Left lung (tissue), 10 donors: ENCODE data around the gene SOD1. TPM values are rescaled to one million over a fixed set of nuclear protein-coding genes. Genes with fewer than 3 reads are reported as not detected.

Experiments
- ATAC-seq: fragments of 200-7000 bp; cut with Tn5 transposase; one replicate; pipeline ENCODE4 v1.9.1; 2020; ENCODE audit warnings: moderate library complexity
- DNase-seq, 4 donors: peaks; one replicate each; pipeline ENCODE4 v3.0.0-alpha.2; 2013 to 2020
- H3K27ac ChIP-seq, 2 donors: fragments of 200-600 bp; sonication (generic) in 1 of 2; one replicate each; pipeline versions ENCODE4 v1.5.0 to v1.8.0; 2020 to 2021
- H3K27me3 ChIP-seq, 2 donors: fragments of 200-600 bp; sonication (generic) in 1 of 2; one replicate each; pipeline versions ENCODE4 v1.5.0 to v1.8.0; 2020 to 2021
- H3K36me3 ChIP-seq, 2 donors: fragments of 200-600 bp; sonication (generic) in 1 of 2; one replicate each; pipeline versions ENCODE4 v1.5.0 to v1.8.0; 2020 to 2021
- H3K4me1 ChIP-seq, 2 donors: fragments of 200-600 bp; one replicate each; pipeline ENCODE4 v1.8.0; 2021
- H3K4me3 ChIP-seq, 2 donors: fragments of 200-600 bp; sonication (generic) in 1 of 2; one replicate each; pipeline versions ENCODE4 v1.5.0 to v1.8.0; 2020 to 2021; ENCODE audit warnings: mild to moderate bottlenecking in 1 of 2
- H3K9me3 ChIP-seq, 2 donors: fragments of 200-600 bp; sonication (generic) in 1 of 2; one replicate each; pipeline versions ENCODE4 v1.5.0 to v1.8.0; 2020 to 2021
- intact Hi-C, 2 donors: fragments of 100-400 bp; cut with DNase I; formaldehyde crosslinking; loops; one replicate each; pipeline versions ENCODE4 v1.11.2 to v1.14.2; 2022
- polyA plus RNA-seq, 6 donors: library from polyadenylated mRNA; unstranded; fragments of 120-200 nt; gene quantifications; one replicate each; pipeline ENCODE4 v1.2.1, GENCODE V29; 2013; ENCODE audit not compliant: insufficient read length in 6 of 6
- total RNA-seq, 2 donors: library from RNA; stranded (reverse); fragmentation: NEBNext Ultra II Directional; extraction: Animal tissue kit (Norgen Biotek cat#: 25700); gene quantifications; one replicate each; pipeline ENCODE4 v1.2.1, GENCODE V29; 2021
- TF ChIP-seq, protein P1 (sequence below), 2 donors: fragments of 200-600 bp; sonication (generic) in 1 of 2; IDR thresholded peaks; one replicate each; pipeline versions ENCODE4 v1.5.0 to v1.8.0; 2021; ENCODE audit warnings: antibody characterized with exemption in 2 of 2
- donor health status: DM: no; HTN: yes; CAD: no.
- donor health status: DM: no; HTN: no; CAD: no.

The SOD1 gene
- total and polyA plus RNA-seq, 8 donors, result 142 to 227 (median 217) TPM

DNA sequence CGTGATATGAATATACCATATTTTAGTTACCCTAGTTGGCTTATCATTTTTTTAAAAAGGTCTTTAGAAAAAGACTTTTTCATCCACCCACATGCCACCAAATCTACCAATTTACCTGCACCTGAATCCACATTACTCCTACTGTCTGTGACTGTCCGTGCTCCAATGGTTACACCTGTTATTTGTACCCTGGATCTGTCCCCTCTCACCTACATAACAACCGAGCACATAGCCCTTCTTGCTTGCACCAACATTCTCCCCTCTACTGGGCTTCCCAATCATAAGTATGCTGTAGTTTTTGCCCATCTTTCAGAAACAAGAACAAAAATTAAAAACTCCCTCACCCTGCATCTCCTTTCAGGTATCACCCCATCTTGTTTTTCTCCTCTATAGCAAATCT, 17.6 kb downstream of the SOD1 start:
- H3K4me3 ChIP-seq, result no peak overlapping the region
- no peaks in the 10 kb centered on the region for H3K27me3 ChIP-seq
- no peaks in the 10 kb centered on the region for H3K4me1 ChIP-seq
- DNase-seq (no peak), ATAC-seq (no peak)
- TF ChIP-seq, protein P1, sequence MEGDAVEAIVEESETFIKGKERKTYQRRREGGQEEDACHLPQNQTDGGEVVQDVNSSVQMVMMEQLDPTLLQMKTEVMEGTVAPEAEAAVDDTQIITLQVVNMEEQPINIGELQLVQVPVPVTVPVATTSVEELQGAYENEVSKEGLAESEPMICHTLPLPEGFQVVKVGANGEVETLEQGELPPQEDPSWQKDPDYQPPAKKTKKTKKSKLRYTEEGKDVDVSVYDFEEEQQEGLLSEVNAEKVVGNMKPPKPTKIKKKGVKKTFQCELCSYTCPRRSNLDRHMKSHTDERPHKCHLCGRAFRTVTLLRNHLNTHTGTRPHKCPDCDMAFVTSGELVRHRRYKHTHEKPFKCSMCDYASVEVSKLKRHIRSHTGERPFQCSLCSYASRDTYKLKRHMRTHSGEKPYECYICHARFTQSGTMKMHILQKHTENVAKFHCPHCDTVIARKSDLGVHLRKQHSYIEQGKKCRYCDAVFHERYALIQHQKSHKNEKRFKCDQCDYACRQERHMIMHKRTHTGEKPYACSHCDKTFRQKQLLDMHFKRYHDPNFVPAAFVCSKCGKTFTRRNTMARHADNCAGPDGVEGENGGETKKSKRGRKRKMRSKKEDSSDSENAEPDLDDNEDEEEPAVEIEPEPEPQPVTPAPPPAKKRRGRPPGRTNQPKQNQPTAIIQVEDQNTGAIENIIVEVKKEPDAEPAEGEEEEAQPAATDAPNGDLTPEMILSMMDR (IDR thresholded peaks at IDR 0.05), result no peak
- intact Hi-C loops, result no loop called here
- H3K27ac ChIP-seq, result no peak overlapping the region
- no peaks in the 10 kb centered on the region for H3K9me3 ChIP-seq
- peaks cover 0 to 20% of the 10 kb centered on the region in 2 donors for H3K36me3 ChIP-seq

DNA sequence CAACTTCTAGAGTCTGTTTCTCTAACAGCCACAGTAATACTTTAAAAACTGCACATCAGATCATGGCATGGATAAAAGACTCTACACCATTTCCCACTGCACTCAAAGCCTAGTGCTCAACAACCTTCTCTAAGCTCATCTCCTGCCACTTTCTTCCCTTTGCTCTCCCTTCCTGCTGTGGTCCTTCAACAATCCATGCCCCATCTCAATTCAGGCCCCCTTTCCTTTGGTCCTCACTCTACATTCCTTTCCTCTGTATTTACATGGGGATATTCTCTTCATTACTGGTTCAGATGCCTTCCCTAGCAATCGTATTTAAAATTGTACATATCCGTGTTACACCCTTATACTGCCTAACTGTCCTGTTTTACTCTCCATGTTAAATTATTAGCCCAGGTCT, 19.0 kb downstream of the SOD1 start:
- intact Hi-C loops, result no loop called here
- no peak for DNase-seq
- H3K4me1 ChIP-seq, result no peaks in the 10 kb centered on the region
- no peaks in the 10 kb centered on the region for H3K9me3 ChIP-seq
- H3K27me3 ChIP-seq, result no peaks in the 10 kb centered on the region
- peaks cover 0 to 29% of the 10 kb centered on the region in 2 donors for H3K36me3 ChIP-seq
- no peak overlapping the region for H3K27ac ChIP-seq
- no peak overlapping the region for H3K4me3 ChIP-seq
- ATAC-seq, result no peak
- TF ChIP-seq, protein P1 (IDR thresholded peaks at IDR 0.05), result no peak

DNA sequence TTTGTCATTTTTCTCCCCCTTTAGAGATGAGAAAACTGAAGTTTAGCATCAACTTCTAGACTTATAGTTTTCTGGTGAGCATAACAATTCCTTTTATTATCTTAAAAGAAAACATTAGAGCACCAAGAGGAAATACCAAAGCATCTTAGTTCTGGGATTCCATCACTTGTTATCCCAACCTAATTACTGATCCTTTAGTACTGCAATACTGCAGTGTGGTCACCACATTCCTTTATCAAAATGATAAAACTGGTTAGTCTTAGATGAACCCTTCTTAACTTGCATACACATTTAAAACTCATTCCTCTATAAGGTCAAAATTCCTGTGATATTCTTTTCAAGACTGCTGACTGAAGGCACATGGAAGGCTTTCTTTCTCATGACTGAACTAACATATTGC, 23.1 kb downstream of the SOD1 start:
- peaks cover 0 to 71% of the 10 kb centered on the region in 2 donors for H3K36me3 ChIP-seq
- no peak overlapping the region for H3K27ac ChIP-seq
- H3K9me3 ChIP-seq, result no peaks in the 10 kb centered on the region
- TF ChIP-seq, protein P1 (IDR thresholded peaks at IDR 0.05), result no peak
- no peaks in the 10 kb centered on the region for H3K27me3 ChIP-seq
- H3K4me3 ChIP-seq, result no peak overlapping the region
- intact Hi-C loops, result no loop called here
- DNase-seq (no peak), ATAC-seq (no peak)
- H3K4me1 ChIP-seq, result no peaks in the 10 kb centered on the region

DNA sequence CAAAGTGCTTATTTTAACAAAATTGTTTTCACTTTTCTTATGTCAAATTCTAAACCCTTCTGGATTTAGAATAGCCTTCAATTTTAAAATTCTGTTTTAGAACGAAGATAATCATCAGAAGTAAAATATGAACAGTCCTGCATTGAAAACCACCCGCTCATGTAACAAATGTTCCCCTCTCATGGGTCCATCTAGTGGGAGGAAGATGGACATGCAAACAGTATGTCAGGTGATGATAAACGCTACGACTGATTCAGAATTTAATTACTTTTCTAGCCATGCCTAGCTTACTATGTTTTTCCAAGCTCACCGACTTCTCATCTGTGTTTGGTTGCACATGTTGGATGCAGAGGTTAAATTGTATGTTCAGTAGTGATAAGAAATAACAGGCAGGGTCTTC, 23.5 kb downstream of the SOD1 start:
- H3K4me1 ChIP-seq, result no peaks in the 10 kb centered on the region
- intact Hi-C loops, result no loop called here
- no peak for ATAC-seq
- no peaks in the 10 kb centered on the region for H3K9me3 ChIP-seq
- H3K27ac ChIP-seq, result no peak overlapping the region
- no peaks in the 10 kb centered on the region for H3K27me3 ChIP-seq
- DNase-seq, result no peak
- no peak overlapping the region for H3K4me3 ChIP-seq
- peaks cover 0 to 75% of the 10 kb centered on the region in 2 donors for H3K36me3 ChIP-seq
- TF ChIP-seq, protein P1 (IDR thresholded peaks at IDR 0.05), result no peak

DNA sequence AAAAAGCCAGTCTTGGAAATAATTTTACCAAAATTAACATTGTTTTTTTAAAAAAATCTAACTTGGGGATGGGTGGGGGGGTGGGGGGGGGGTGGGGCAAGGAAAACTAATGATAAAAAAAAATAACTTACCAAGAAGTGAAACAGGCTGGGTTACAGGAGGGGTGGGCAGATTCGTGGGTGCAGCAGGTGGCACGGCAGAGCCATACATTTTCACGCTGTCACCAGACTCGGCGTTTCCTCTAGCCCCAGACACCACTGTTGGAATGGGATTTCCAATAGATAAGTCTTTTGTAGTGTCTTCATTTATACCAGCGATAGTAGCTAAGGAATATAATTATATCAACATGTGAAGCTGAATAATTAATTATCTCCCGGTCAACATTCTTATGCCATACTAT, 25.4 kb downstream of the SOD1 start:
- Histone ChIP-seq H3K27me3 (no peaks in the 10 kb centered on the region), H3K27ac (no peak overlapping the region), H3K4me1 (no peaks in the 10 kb centered on the region), H3K36me3 (peaks cover 0 to 85% of the 10 kb centered on the region in 2 donors), H3K4me3 (no peak overlapping the region), H3K9me3 (no peaks in the 10 kb centered on the region)
- TF ChIP-seq, protein P1 (IDR thresholded peaks at IDR 0.05), result no peak
- DNase-seq, result no peak
- intact Hi-C loops, result no loop called here
- no peak for ATAC-seq
